Nephron (organoid): ENCODE measurements around the gene EPHB2.
A peak's percentile ranks its signal among the peaks of the same experiment; 100 is the strongest.
"Not testable (repeated sequence)": the region's sequence is repeated elsewhere in the genome, so short reads cannot be mapped to it uniquely, and the experiment has no call there.

Source experiments
- H3K27ac Mint-ChIP-seq, 3 experiments: 2 replicates each; pipeline ENCODE4 v1.8.0; 2020; ENCODE audit warnings: mixed read lengths in 3 of 3, mild to moderate bottlenecking in 2 of 3, moderate library complexity in 1 of 3
- H3K27me3 Mint-ChIP-seq: 2 replicates; pipeline ENCODE4 v1.8.0; 2021; ENCODE audit warnings: low read depth, mild to moderate bottlenecking, moderate library complexity, mixed read lengths
- H3K36me3 Mint-ChIP-seq: 2 replicates; pipeline ENCODE4 v1.8.0; 2020; ENCODE audit warnings: low read depth, mixed read lengths
- H3K4me1 Mint-ChIP-seq: 2 replicates; pipeline ENCODE4 v1.8.0; 2020; ENCODE audit warnings: mixed read lengths
- H3K4me3 Mint-ChIP-seq, 3 experiments: 2 replicates each; pipeline ENCODE4 v1.8.0; 2020; ENCODE audit warnings: mild to moderate bottlenecking in 3 of 3, mixed read lengths in 3 of 3, moderate library complexity in 2 of 3
- H3K9me3 Mint-ChIP-seq: 2 replicates; pipeline ENCODE4 v1.8.0; 2020; ENCODE audit warnings: mixed read lengths
- CTCF ChIP-seq, 3 experiments: fragments of 200-600 bp; sonication (generic); IDR thresholded peaks; one replicate each; pipeline ENCODE4 v1.5.0; 2021; ENCODE audit warnings: antibody characterized with exemption in 3 of 3; ENCODE audit not compliant: unreplicated experiment in 3 of 3

The EPHB2 gene

GRCh38 chr1:22705586-22705985, 5.1 kb upstream of the EPHB2 start:
- H3K36me3 Mint-ChIP-seq: no peaks in the 10 kb centered on the region
- peaks cover 45% of the 10 kb centered on the region for H3K27me3 Mint-ChIP-seq
- no peaks in the 10 kb centered on the region for H3K9me3 Mint-ChIP-seq
- H3K4me1 Mint-ChIP-seq: peaks cover 15% of the 10 kb centered on the region
- H3K27ac Mint-ChIP-seq: no peak overlapping the region
- TF ChIP-seq CTCF (IDR thresholded peaks at IDR 0.05; ENCODE audit: unreplicated experiment in 3 of 3): no peak
- no peak overlapping the region for H3K4me3 Mint-ChIP-seq

GRCh38 chr1:22706100-22706499, 4.5 kb upstream of the EPHB2 start:
- not testable (repeated sequence) for H3K27ac Mint-ChIP-seq, H3K4me3 Mint-ChIP-seq, H3K9me3 Mint-ChIP-seq, H3K36me3 Mint-ChIP-seq
- H3K27me3 Mint-ChIP-seq: peaks cover 41% of the 10 kb centered on the region
- peaks cover 15% of the 10 kb centered on the region for H3K4me1 Mint-ChIP-seq

- Mint-ChIP-seq H3K27ac (peak overlapping the region; percentile 31 to 72 (median 69)), H3K4me3 (peak overlapping the region; percentile 69 to 73 (median 72)), H3K9me3 (no peaks in the 10 kb centered on the region), H3K4me1 (peaks cover 32% of the 10 kb centered on the region), H3K27me3 (peaks cover 52% of the 10 kb centered on the region), H3K36me3 (no peaks in the 10 kb centered on the region)
- TF ChIP-seq CTCF (IDR thresholded peaks at IDR 0.05; ENCODE audit: unreplicated experiment in 3 of 3): no peak
Measured at GRCh38 chr1:22708777-22709176, 1.9 kb upstream of the EPHB2 start.

- Mint-ChIP-seq H3K4me1 (peaks cover 36% of the 10 kb centered on the region), H3K27me3 (peaks cover 56% of the 10 kb centered on the region), H3K36me3 (no peaks in the 10 kb centered on the region), H3K27ac (peak overlapping the region; percentile 31 to 89 (median 72)), H3K4me3 (peak overlapping the region; percentile 84 to 93 (median 86)), H3K9me3 (no peaks in the 10 kb centered on the region)
- TF ChIP-seq CTCF (IDR thresholded peaks at IDR 0.05; ENCODE audit: unreplicated experiment in 3 of 3): peak in 1 of 3 experiments; percentile 15
Measured at GRCh38 chr1:22709227-22709626, 1.4 kb upstream of the EPHB2 start.

GRCh38 chr1:22709891-22710700, 543 bp upstream of the EPHB2 start:
- peak overlapping the region; percentile 84 to 93 (median 86) for H3K4me3 Mint-ChIP-seq
- H3K27ac Mint-ChIP-seq: peak overlapping the region; percentile 72 to 90 (median 89)

GRCh38 chr1:22711071-22711470, 432 bp downstream of the EPHB2 start:
- Mint-ChIP-seq H3K36me3 (no peaks in the 10 kb centered on the region), H3K9me3 (no peaks in the 10 kb centered on the region), H3K27ac (no peak overlapping the region), H3K27me3 (peaks cover 53% of the 10 kb centered on the region), H3K4me3 (no peak overlapping the region), H3K4me1 (peaks cover 49% of the 10 kb centered on the region)
- no peak for TF ChIP-seq CTCF (IDR thresholded peaks at IDR 0.05; ENCODE audit: unreplicated experiment in 3 of 3)

More at GRCh38 chr1:22709891-22710700, 543 bp upstream of the EPHB2 start:
- Mint-ChIP-seq H3K9me3 (no peaks in the 10 kb centered on the region), H3K4me1 (peaks cover 42% of the 10 kb centered on the region), H3K36me3 (no peaks in the 10 kb centered on the region), H3K27me3 (peaks cover 59% of the 10 kb centered on the region)
- TF ChIP-seq CTCF (IDR thresholded peaks at IDR 0.05; ENCODE audit: unreplicated experiment in 3 of 3): no peak
